OCI-LY3 (cell line): ENCODE data around the gene WFDC2.

ENCODE experiments used
- H2AFZ ChIP-seq: fragments of 200-600, 300-600 bp; shearing (Covaris generic); 2 replicates; pipeline ENCODE4 v1.6.0; 2014; ENCODE audit warnings: antibody characterized with exemption, low read depth, low read length
- H3K27ac ChIP-seq: fragments of 200-600, 300-600 bp; sonication (generic); 2 replicates; pipeline ENCODE4 v1.5.1; 2014; ENCODE audit warnings: mild to moderate bottlenecking, low read length, moderate library complexity, mixed read lengths
- H3K27me3 ChIP-seq: fragments of 200-600, 300-600 bp; sonication (generic); 2 replicates; pipeline ENCODE4 v1.6.1; 2014; ENCODE audit warnings: low read depth, low read length, mixed read lengths
- H3K36me3 ChIP-seq: fragments of 200-600, 300-600 bp; sonication (generic); replicated peaks from 2 replicates; pipeline ENCODE3; 2014; ENCODE audit warnings: low read depth, low read length, mixed read lengths
- H3K4me1 ChIP-seq: fragments of 300-600, 200-600 bp; sonication (generic); 2 replicates; pipeline ENCODE4 v1.6.1; 2014; ENCODE audit warnings: low read length, mixed read lengths
- H3K4me2 ChIP-seq: fragments of 200-600, 300-600 bp; sonication (generic); 2 replicates; pipeline ENCODE4 v1.6.1; 2014; ENCODE audit warnings: low read length, mixed read lengths
- H3K4me3 ChIP-seq: fragments of 300-600, 200-600 bp; sonication (generic); 2 replicates; pipeline ENCODE4 v1.5.1; 2014; ENCODE audit warnings: antibody characterized with exemption, mild to moderate bottlenecking, low read length, moderate library complexity
- H3K79me2 ChIP-seq: fragments of 300-600, 200-600 bp; shearing (Covaris generic); 2 replicates; pipeline ENCODE4 v1.6.1; 2014; ENCODE audit warnings: mild to moderate bottlenecking, low read length, mixed read lengths
- H3K9ac ChIP-seq: fragments of 300-600, 200-600 bp; shearing (Covaris generic); 2 replicates; pipeline ENCODE4 v1.6.0; 2014; ENCODE audit warnings: mild to moderate bottlenecking, low read length, moderate library complexity
- H3K9me3 ChIP-seq: fragments of 200-600, 300-600 bp; shearing (Covaris generic); 2 replicates; pipeline ENCODE4 v1.6.1; 2014; ENCODE audit warnings: low read length, mixed read lengths; ENCODE audit not compliant: insufficient read depth
- H4K20me1 ChIP-seq: fragments of 200-600, 300-600 bp; sonication (generic); 2 replicates; pipeline ENCODE4 v1.6.1; 2016; ENCODE audit warnings: low read length, mixed read lengths; ENCODE audit not compliant: insufficient read depth
- EZH2phosphoT487 ChIP-seq: fragments of 200-600 bp; shearing (Covaris generic); IDR thresholded peaks from 2 replicates; pipeline ENCODE4 v1.6.1; 2018; ENCODE audit warnings: antibody characterized with exemption, mixed run types, low read depth
- TF ChIP-seq, protein P1 (sequence below): fragments of 200-600, 300-600 bp; sonication (generic); IDR thresholded peaks from 2 replicates; pipeline ENCODE4 v1.5.1; 2014; ENCODE audit warnings: antibody characterized with exemption, low read length, low read depth

The WFDC2 gene

DNA sequence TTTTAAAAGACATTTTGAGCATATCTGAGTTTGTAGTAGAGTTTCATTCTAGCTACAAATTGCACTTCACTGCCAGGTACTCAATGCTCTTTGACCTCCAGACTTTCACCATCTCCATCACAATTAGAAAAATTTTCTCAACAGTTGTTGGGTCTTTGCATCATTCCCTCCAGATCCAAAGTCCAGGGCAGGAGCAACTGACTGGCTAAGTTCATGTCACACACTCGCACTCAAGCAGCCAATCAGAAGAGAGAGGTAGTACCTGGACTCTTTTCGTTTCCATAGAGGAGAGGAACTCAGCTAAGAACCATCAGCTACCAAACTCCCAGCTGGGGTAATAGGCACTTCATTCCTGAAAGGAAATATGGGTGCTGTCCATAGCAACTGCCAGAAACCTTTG is 36.8 kb downstream of the WFDC2 start:
- no peak overlapping the region for H3K9ac ChIP-seq
- H3K9me3 ChIP-seq: no peaks in the 10 kb centered on the region
- H3K27me3 ChIP-seq: peaks cover 71% of the 10 kb centered on the region
- H3K4me3 ChIP-seq: no peak overlapping the region
- TF ChIP-seq, protein P1, sequence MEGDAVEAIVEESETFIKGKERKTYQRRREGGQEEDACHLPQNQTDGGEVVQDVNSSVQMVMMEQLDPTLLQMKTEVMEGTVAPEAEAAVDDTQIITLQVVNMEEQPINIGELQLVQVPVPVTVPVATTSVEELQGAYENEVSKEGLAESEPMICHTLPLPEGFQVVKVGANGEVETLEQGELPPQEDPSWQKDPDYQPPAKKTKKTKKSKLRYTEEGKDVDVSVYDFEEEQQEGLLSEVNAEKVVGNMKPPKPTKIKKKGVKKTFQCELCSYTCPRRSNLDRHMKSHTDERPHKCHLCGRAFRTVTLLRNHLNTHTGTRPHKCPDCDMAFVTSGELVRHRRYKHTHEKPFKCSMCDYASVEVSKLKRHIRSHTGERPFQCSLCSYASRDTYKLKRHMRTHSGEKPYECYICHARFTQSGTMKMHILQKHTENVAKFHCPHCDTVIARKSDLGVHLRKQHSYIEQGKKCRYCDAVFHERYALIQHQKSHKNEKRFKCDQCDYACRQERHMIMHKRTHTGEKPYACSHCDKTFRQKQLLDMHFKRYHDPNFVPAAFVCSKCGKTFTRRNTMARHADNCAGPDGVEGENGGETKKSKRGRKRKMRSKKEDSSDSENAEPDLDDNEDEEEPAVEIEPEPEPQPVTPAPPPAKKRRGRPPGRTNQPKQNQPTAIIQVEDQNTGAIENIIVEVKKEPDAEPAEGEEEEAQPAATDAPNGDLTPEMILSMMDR: no peak
- H2AFZ ChIP-seq: no peak overlapping the region
- no peaks in the 10 kb centered on the region for H3K79me2 ChIP-seq
- H4K20me1 ChIP-seq: no peaks in the 10 kb centered on the region; the same call in 1 of the 2 replicates
- H3K4me2 ChIP-seq: no peak overlapping the region
- H3K36me3 ChIP-seq: no peaks in the 10 kb centered on the region
- peaks cover 22% of the 10 kb centered on the region for H3K4me1 ChIP-seq
- H3K27ac ChIP-seq: no peak overlapping the region

DNA sequence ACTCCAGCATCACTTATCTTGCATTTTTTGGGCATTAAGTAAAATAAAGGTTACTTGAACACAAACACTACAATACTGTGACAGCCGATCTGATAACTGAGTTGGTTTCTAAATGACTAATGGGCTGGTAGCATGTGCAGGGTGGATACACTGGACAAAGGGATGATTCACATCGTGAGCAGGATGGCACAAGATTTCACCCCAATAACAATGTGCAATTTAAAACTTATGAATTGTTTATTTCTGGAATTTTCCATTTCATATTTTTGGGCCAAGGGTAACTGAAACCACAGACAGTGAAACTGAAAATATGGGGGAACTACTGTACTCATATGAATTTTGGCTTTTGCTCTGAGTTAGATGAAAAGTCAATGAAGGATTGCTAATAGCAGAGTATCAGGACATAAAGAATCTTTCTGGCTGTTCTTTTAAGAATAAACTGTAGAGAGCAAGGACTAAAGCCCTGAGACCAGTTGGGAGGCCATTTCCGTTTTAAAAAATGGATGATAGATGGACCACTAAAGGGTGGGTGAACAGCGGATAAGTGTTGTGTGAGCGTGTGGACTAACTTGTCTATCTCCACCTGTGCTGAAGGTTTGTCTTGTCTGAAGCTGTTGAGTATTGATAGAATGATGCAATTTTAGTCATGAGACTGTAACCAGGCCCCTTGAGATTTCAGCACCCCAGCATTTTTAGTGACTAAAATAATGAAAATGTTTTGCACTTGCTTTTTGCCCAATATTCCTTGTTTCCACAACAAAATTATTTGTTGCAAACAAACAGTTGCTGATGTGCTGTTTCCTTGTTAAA is 37.7 kb downstream of the WFDC2 start:
- H3K9me3 ChIP-seq: no peaks in the 10 kb centered on the region
- no peaks in the 10 kb centered on the region; the same call in 1 of the 2 replicates for H4K20me1 ChIP-seq
- TF ChIP-seq EZH2phosphoT487: no peak
- TF ChIP-seq, protein P1: no peak
- peaks cover 22% of the 10 kb centered on the region for H3K4me1 ChIP-seq
- H3K36me3 ChIP-seq: no peaks in the 10 kb centered on the region
- peak overlapping the region; percentile 14; the same call in 1 of the 2 replicates for H3K27ac ChIP-seq
- no peak overlapping the region for H2AFZ ChIP-seq
- peak overlapping the region; percentile 47 for H3K4me3 ChIP-seq
- peaks cover 68% of the 10 kb centered on the region for H3K27me3 ChIP-seq
- H3K4me2 ChIP-seq: peak overlapping the region; percentile 71
- H3K79me2 ChIP-seq: no peaks in the 10 kb centered on the region
- no peak overlapping the region for H3K9ac ChIP-seq

DNA sequence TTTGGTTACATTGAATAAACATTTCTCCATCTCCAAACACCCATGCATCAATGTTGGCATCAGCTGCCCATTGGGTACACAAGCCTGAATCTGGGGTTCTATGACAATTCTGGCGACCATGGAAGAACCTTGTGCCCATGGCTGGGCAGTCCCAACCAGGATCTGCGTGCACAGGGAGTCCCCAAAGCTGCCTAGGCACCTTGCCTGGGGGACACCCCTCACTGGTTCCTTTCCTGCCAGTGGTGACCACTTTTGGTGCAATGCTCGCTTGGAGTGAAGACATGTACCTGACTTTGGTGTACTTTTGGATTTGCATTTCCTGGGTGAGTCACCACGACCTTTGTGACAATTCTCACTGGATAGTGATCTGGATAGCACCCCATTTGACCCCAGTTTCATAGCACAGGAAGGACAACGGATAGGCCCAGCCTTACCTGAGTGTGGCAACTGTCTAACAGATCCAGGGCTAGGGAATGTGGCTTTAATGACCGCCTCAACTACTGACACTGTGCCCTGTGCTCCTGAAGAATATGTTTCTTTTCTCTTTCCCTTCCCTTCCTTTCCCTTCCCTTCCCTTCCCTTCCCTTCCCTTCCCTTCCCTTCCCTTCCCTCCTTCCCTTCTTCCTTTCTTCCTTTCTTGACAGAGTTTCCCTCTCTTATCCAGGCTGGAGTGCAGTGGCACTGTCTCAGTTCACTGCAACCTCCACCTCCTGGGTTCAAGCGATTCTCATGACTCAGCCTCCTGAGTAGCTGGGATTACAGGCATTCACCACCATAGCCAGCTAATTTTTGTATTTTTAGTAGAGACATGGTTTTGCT is 38.7 kb downstream of the WFDC2 start:
- Histone ChIP-seq H3K9me3 (no peaks in the 10 kb centered on the region), H3K4me2 (peak overlapping the region; percentile 71), H3K4me1 (peaks cover 22% of the 10 kb centered on the region), H3K4me3 (no peak overlapping the region), H3K79me2 (no peaks in the 10 kb centered on the region), H3K36me3 (no peaks in the 10 kb centered on the region), H3K27ac (no peak overlapping the region), H3K9ac (no peak overlapping the region), H3K27me3 (peaks cover 68% of the 10 kb centered on the region), H4K20me1 (no peaks in the 10 kb centered on the region; the same call in 1 of the 2 replicates), H2AFZ (no peak overlapping the region)
- no peak for TF ChIP-seq EZH2phosphoT487
- TF ChIP-seq, protein P1: no peak

DNA sequence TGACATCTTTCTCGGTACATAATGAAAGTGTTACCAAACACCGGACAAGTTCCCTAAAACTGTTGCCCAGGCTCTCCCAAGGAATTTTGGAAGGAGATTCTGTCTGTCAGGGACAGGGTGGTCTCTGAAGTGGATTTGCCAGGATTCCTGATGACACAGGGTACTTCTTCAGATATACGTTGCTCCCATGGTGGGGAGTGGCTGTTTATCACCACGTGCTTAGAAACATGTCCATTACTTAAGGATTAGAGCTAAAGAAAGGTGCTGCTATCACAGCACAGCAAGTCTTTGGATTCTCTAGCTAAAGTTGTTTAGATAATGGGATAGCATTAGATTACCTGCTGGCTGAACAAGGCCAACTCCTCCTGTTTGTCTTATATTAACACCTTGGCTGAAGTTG is 39.5 kb downstream of the WFDC2 start:
- Histone ChIP-seq H3K4me3 (no peak overlapping the region), H3K9ac (no peak overlapping the region), H2AFZ (no peak overlapping the region), H3K4me1 (peaks cover 22% of the 10 kb centered on the region), H3K79me2 (no peaks in the 10 kb centered on the region), H3K9me3 (no peaks in the 10 kb centered on the region), H3K27me3 (peaks cover 73% of the 10 kb centered on the region), H4K20me1 (no peaks in the 10 kb centered on the region; the same call in 1 of the 2 replicates), H3K4me2 (no peak overlapping the region), H3K27ac (no peak overlapping the region), H3K36me3 (no peaks in the 10 kb centered on the region)
- TF ChIP-seq EZH2phosphoT487: no peak
- TF ChIP-seq, protein P1: no peak
